ENCODE results near the gene NSD2.
"Not testable (repeated sequence)": the region's sequence is repeated elsewhere in the genome, so short reads cannot be mapped to it uniquely, and the experiment has no call there.

NSD2 gene

GRCh38 chr4:1990348-1990645 lies 119.1 kb downstream of the NSD2 start:
- ChIA-PET POLR2A (ENCODE audit: low non-redundant PET) (no interaction called here), CTCF (no interaction called here)
- TF ChIP-seq CTCF (conservative IDR thresholded peaks at IDR 0.05; ENCODE audit: low read depth) = no peak
- no peak overlapping the region for H3K27ac ChIP-seq
- no peak for DNase-seq (ENCODE audit: low spot score)

DNA sequence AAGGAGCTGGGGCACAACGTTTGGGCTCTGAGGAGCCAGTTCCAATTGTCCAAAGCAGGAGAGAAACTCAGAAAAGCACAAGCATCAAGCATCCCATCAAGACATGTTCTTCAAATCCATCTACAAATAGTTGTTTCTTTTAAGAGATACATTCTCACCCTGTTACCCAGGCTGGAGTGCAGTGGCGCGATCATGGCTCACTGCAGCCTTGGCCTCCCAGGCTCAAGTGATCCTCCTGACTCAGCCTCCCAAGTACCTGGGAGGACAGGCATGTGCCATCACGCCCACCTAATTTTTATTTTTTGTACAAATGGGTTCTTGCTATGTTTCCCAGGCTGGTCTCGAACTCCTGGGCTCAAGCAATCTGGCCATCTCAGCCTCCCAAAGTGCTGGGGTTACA lies 119.5 kb downstream of the NSD2 start:
- TF ChIP-seq CTCF (conservative IDR thresholded peaks at IDR 0.05; ENCODE audit: low read depth) = no peak
- ChIA-PET CTCF (no interaction called here), POLR2A (ENCODE audit: low non-redundant PET) (no interaction called here)
- no peak overlapping the region for H3K27ac ChIP-seq
- no peak for DNase-seq (ENCODE audit: low spot score)

DNA sequence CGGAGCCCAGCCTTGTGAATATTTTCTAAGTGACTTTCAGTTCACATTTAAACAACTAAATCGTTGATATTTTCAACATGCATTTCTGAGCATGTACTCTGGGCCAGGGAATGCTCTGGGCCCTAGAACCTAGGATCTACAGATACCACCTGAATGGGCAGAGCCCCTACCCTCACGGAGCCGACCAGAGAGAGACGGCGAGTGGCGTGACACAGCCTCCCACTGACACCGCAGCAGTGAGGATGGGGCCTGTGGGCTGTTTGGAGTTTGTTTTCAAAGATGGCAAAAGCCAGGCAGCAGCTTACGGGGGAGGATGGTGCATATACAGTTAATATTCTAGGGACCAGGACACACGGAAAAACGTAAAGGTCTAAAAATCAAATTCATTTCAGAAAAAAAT lies 119.9 kb downstream of the NSD2 start:
- CTCF ChIA-PET = no interaction called here
- TF ChIP-seq CTCF (conservative IDR thresholded peaks at IDR 0.05; ENCODE audit: low read depth) = no peak
- DNase-seq (ENCODE audit: low spot score) = no peak
- POLR2A ChIA-PET (ENCODE audit: low non-redundant PET) = no interaction called here
- no peak overlapping the region for H3K27ac ChIP-seq

DNA sequence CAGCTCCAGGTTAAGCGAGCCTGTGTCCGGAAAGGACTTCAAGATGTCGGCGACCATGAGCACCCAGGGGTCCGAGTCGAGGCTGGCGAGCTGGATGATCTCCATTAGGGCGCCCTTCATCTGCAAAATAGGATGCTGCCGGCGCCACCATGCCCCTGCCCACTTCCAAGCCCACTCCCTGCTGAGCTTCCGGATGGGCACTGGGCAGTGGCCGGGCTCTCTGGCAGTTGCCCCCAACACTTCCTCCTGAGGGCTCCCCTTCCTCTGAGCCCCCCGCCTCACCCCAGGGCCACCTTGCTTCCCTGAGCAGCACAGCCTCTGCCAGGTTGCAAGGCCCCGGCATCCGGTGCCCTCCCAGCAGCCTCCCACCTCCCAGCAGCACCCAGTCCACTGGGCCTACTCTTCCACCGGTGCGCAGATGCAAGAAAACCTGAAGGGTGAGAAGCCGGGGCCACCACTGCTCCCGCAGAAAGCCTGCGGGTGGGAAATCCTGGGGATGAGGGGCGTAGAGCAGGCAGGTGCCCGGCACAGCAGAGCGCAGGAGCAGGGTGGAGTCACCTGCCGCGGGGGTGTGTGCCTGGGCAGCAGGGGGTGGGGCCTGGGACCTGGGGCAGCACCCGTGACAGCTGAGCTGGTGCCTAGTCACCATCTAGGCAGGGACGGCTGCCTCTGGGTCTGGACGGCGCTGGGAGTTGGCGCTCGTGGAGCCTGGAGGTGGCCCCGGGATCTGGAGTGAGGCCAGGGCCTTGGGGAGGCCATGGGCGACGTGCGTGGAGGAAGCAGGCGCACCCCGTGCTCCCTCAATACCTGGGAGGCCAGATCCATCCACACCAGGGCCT lies 120.6 kb downstream of the NSD2 start:
- CTCF ChIA-PET = no interaction called here
- DNase-seq (ENCODE audit: low spot score) = no peak
- H3K27ac ChIP-seq = no peak overlapping the region
- POLR2A ChIA-PET (ENCODE audit: low non-redundant PET) = no interaction called here
- no peak for TF ChIP-seq CTCF (conservative IDR thresholded peaks at IDR 0.05; ENCODE audit: low read depth)

DNA sequence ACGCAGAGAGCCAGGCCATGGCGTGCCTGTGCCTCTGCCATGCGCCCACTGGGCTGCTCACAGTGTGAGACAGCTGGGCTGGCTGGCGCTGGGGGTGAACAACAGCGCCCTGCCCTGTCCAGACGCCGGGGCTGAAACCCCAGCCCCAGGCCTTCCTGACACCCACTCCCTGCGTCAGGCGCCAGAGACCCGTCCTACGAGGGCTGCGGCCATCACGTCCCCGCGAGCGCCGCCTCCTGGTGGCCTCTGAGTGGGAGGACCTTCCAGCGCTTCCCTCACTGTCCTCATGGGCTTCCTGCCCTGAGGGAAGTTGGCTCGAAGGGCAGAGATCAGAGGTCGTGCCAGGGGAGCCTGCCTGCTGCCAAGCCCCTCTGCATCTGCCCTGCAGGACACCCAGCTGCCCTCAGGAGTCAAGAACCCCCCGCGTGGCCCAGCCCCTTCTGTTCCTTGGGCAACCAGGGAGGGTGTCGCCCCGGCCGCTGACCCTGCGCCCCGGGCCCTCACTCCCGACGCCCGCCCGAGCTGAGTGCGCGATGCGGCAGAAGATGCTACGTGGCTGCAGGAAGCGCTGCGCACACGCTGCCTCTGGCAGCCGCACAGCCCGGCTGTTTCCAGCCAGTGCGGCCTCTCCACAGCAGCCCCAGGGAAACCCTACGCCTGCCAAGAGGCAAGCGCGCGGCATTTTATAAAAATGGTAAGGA lies 121.4 kb downstream of the NSD2 start:
- CTCF ChIA-PET = no interaction called here
- no peak for DNase-seq (ENCODE audit: low spot score)
- POLR2A ChIA-PET (ENCODE audit: low non-redundant PET) = no interaction called here
- H3K27ac ChIP-seq = no peak overlapping the region
- no peak for TF ChIP-seq CTCF (conservative IDR thresholded peaks at IDR 0.05; ENCODE audit: low read depth)

- no peak overlapping the region for H3K27ac ChIP-seq
These were observed 122.0 kb downstream of the NSD2 start for GRCh38 chr4:1993169-1993516.

DNA sequence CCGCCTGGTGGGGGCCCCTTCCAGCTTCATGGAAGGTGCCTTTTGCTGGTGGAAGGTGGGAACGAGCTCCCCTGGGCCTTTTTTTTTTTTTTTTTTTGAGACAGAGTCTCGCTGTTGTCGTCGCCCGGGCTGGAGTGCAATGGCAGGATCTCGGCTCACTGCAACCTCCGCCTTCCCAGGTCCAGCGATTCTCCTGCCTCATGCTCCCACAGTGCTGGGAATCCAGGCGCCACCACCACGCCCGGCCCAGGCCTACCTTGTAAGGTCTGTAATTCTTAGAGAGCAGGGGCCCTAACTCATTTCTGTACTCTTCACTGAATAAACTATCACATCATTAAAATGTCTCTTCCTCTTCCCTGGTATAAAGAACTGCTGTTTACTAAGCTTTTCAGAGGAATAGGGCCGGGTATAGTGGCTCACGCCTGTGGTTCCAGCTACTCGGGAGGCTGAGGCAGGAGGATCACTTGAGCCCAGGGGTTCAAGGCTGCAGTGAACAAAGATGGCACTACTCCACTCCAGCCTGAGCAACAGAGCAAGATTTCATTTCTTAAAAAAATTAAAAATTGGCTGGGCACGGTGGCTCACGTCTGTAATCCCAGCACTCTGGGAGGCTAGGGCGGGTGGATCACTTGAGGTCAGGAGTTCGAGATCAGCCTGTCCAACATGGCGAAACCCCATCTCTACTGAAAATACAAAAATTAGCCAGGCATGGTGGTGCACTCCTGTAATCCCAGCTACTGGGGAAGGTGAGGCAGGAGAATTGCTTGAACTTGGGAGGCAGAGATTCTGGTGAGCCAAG lies 122.7 kb downstream of the NSD2 start:
- CTCF ChIA-PET = interaction anchor here (0.6 kb wide), 1 partner anchor 845 kb away, joined by 4 read pairs; no protein-coding TSS in a partner anchor
- POLR2A ChIA-PET (ENCODE audit: low non-redundant PET); DNase-seq (ENCODE audit: low spot score); H3K27ac ChIP-seq: not testable (repeated sequence)

More at GRCh38 chr4:1993169-1993516, 122.0 kb downstream of the NSD2 start:
- CTCF ChIA-PET = no interaction called here
- TF ChIP-seq CTCF (conservative IDR thresholded peaks at IDR 0.05; ENCODE audit: low read depth) = no peak
- POLR2A ChIA-PET (ENCODE audit: low non-redundant PET) = no interaction called here
- DNase-seq (ENCODE audit: low spot score) = no peak

Measured in RWPE1 (cell line).